Esophagus muscularis mucosa (tissue), 4 donors: ENCODE measurements around the gene PCSK6.

Experiments
- CTCF ChIP-seq, 3 experiments: fragments of 200-600 bp in 2 of 3; fragments of 450-650 bp in 1 of 3; sonication (generic) in 2 of 3; IDR thresholded peaks; one replicate each; pipeline ENCODE4 v1.5.1; 2017 to 2019; ENCODE audit warnings: antibody characterized with exemption in 3 of 3, mild to moderate bottlenecking in 2 of 3, moderate library complexity in 1 of 3
- EP300 ChIP-seq: sonication (generic); formaldehyde crosslinking; IDR thresholded peaks from one replicate; pipeline ENCODE4 v1.6.1; 2017; ENCODE audit warnings: antibody characterized with exemption
- POLR2AphosphoS5 ChIP-seq, 2 donors: sonication (generic); formaldehyde crosslinking; IDR thresholded peaks; one replicate each; pipeline ENCODE4 v1.6.1; 2017; ENCODE audit warnings: antibody characterized with exemption in 2 of 2

GRCh38 chr15:101327147-101327740, 162.3 kb downstream of the PCSK6 start:
- TF ChIP-seq CTCF (IDR thresholded peaks at IDR 0.05) (no peak), EP300 (no peak), POLR2AphosphoS5 (IDR thresholded peaks at IDR 0.05) (no peak)
